SHP77 (cell line): ENCODE results near the gene EI24.
A peak's percentile ranks its signal among the peaks of the same experiment; 100 is the strongest.

Experiments
- DNase-seq, 2 experiments: peaks; one replicate each; lab custom pipeline; 2025; lab: John Stamatoyannopoulos, UW

Gene EI24

GRCh38 chr11:125579811-125580210, 10.5 kb downstream of the EI24 start:
- no peak for DNase-seq

- DNase-seq: no peak
Measured at GRCh38 chr11:125583496-125583895, 14.2 kb downstream of the EI24 start.

- no peak for DNase-seq
Measured at GRCh38 chr11:125585487-125585886, 16.2 kb downstream of the EI24 start.

GRCh38 chr11:125586623-125587022, 17.3 kb downstream of the EI24 start:
- no peak for DNase-seq

- DNase-seq: no peak
Measured at GRCh38 chr11:125587480-125587879, 18.2 kb downstream of the EI24 start.

GRCh38 chr11:125588505-125588904, 19.2 kb downstream of the EI24 start:
- DNase-seq: no peak

- peak; percentile 13 to 41 for DNase-seq
Measured at GRCh38 chr11:125591649-125592304, 22.5 kb downstream of the EI24 start.

GRCh38 chr11:125592305-125593113, 23.2 kb downstream of the EI24 start, which contains the start of gene STT3A:
STT3A (plus strand) TSS chr11:125592852; CDS start chr11:125595916, 3,064 bp downstream.
- DNase-seq: peak; percentile 98 to 99

GRCh38 chr11:125593114-125593820, 24.0 kb downstream of the EI24 start:
- DNase-seq: peak; percentile 31 to 58

- DNase-seq: no peak
Measured at GRCh38 chr11:125594958-125595357, 25.7 kb downstream of the EI24 start.

GRCh38 chr11:125600663-125601062, 31.4 kb downstream of the EI24 start:
- DNase-seq: no peak

- no peak for DNase-seq
Measured at GRCh38 chr11:125603207-125603606, 33.9 kb downstream of the EI24 start.

GRCh38 chr11:125605417-125605816, 36.1 kb downstream of the EI24 start:
- no peak for DNase-seq

GRCh38 chr11:125609545-125609944, 40.3 kb downstream of the EI24 start:
- DNase-seq: no peak

- DNase-seq: no peak
Measured at GRCh38 chr11:125618383-125618782, 49.1 kb downstream of the EI24 start.

GRCh38 chr11:125621995-125622394, 52.7 kb downstream of the EI24 start:
- no peak for DNase-seq

- DNase-seq: no peak
Measured at GRCh38 chr11:125623064-125623463, 53.8 kb downstream of the EI24 start.

GRCh38 chr11:125624756-125625213, 55.5 kb downstream of the EI24 start, which contains the start of gene CHEK1:
CHEK1 (plus strand) TSS chr11:125625163; CDS start chr11:125626769, 1,606 bp downstream.
- no peak for DNase-seq

- peak in 1 of 2 experiments; percentile 76 for DNase-seq
Measured at GRCh38 chr11:125625225-125625629, 56.0 kb downstream of the EI24 start.

GRCh38 chr11:125625630-125626287, 56.5 kb downstream of the EI24 start:
- peak; percentile 86 to 89 for DNase-seq

- DNase-seq: peak; percentile 77 to 78
Measured at GRCh38 chr11:125626288-125626950, 57.1 kb downstream of the EI24 start.
